Astrocyte of the spinal cord (primary cell): ENCODE measurements around the gene PODXL2.

Experiments
- DNase-seq: peaks from one replicate; pipeline ENCODE4 v3.0.0; 2011; ENCODE audit warnings: low read depth, low spot score
- H3K4me3 ChIP-seq: 2 replicates; pipeline ENCODE4 v1.5.1; 2011; ENCODE audit warnings: low read depth, mild to moderate bottlenecking, low read length, moderate library complexity
- in situ Hi-C: cut with HindIII; loops from 2 replicates; pipeline ENCODE4 v1.10.0; 2017; ENCODE audit warnings: low sequenced_read_pairs
- TF ChIP-seq, protein P1 (sequence below): IDR thresholded peaks from 2 replicates; pipeline ENCODE4 v1.5.1; 2012; ENCODE audit warnings: low read depth, mild to moderate bottlenecking, low read length, inconsistent platforms

The PODXL2 gene

DNA sequence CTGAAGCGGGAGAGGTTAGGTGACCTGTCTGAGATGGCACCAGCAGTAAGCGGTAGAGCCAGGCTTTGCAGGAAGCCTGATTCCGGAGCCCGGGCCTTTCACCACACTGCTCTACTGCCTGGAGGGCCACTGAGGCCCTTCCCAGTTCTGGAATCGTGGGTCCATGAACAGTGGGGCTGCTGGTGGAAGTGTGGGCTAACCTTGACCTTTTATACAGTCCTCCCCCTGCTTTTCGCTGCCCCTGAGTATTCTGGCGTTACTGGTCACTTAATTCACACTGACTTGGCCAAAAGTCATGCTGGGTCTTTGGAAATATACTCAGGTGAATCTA lies 41.2 kb downstream of the PODXL2 start:
- DNase-seq, result no peak
- in situ Hi-C loops, result no loop called here
- H3K4me3 ChIP-seq, result no peak overlapping the region
- TF ChIP-seq, protein P1, sequence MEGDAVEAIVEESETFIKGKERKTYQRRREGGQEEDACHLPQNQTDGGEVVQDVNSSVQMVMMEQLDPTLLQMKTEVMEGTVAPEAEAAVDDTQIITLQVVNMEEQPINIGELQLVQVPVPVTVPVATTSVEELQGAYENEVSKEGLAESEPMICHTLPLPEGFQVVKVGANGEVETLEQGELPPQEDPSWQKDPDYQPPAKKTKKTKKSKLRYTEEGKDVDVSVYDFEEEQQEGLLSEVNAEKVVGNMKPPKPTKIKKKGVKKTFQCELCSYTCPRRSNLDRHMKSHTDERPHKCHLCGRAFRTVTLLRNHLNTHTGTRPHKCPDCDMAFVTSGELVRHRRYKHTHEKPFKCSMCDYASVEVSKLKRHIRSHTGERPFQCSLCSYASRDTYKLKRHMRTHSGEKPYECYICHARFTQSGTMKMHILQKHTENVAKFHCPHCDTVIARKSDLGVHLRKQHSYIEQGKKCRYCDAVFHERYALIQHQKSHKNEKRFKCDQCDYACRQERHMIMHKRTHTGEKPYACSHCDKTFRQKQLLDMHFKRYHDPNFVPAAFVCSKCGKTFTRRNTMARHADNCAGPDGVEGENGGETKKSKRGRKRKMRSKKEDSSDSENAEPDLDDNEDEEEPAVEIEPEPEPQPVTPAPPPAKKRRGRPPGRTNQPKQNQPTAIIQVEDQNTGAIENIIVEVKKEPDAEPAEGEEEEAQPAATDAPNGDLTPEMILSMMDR, result no peak

DNA sequence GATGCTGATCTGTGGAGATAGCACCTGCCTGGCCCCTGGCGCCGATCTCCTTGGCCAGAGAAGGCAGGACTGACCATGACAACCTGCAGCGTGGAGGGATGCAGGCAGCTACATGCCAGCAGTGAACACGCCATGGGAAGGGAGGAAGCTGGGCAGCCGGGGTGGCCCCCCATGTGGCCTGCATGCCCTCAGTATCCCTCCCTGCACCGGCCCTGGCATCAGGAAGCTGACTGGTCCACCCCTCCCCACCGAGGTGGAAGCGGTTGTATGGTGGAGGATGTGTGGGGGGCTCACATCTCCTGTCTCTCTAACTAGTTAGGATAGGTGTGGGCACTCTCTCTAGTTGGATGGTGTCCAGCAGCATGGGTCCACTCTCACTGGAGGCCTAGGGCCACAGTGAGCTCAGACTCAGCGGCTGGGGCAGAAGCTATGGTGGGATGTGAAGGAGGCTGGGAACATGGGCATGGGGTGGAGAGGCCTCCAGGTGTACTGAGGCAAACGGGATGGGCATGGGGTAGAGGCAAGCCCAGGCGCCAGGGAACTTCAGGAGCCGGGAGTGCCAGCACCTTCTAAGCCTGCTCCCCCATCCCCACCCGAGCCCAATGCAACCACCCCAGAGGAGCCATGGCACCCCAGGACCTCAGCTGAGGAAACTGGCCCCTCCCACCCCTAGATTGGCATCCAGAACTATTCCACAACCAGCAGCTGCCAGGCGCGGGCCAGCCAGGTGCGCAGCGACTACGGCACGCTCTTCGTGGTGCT lies 42.0 kb downstream of the PODXL2 start:
- DNase-seq, result no peak
- H3K4me3 ChIP-seq, result no peak overlapping the region
- in situ Hi-C loops, result no loop called here
- TF ChIP-seq, protein P1, result no peak

DNA sequence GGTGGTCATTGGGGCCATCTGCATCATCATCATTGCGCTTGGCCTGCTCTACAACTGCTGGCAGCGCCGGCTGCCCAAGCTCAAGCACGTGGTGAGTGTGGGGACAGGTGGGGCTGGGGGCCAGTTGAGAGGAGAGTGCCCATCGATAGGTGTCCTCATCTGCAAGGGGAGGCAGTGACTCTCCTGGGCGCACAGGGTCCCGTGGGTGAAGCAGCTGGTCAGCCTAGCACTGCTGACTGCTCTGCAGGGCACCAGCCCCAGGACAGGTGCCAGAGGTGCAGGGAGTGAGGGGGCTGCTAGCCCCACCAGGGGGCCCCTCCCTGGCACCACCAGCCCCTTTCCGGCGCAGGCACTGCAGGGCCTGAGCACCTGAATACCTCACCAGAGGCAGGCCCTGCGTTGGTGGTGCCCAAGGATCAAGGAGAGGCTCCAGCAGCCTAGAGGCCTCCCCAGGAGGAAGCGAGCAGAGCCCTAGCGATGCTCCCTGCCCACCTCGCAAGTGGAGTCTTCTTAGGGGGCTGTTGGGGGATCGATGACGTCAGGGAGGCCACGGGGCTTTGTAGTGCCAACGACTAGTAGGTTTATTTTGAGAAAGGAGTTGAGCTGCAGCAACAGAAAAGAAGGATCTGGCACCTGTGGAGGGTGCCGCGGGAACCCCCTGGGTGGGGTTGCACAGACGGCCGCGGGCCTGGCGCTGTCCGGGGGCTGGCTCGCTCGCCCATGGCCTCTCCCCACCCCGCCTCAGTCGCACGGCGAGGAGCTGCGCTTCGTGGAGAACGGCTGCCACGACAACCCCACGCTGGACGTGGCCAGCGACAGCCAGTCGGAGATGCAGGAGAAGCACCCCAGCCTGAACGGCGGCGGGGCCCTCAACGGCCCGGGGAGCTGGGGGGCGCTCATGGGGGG lies 42.8 kb downstream of the PODXL2 start:
- TF ChIP-seq, protein P1, result no peak
- no peak for DNase-seq
- peak overlapping the region; percentile 51 for H3K4me3 ChIP-seq
- in situ Hi-C loops, result no loop called here

DNA sequence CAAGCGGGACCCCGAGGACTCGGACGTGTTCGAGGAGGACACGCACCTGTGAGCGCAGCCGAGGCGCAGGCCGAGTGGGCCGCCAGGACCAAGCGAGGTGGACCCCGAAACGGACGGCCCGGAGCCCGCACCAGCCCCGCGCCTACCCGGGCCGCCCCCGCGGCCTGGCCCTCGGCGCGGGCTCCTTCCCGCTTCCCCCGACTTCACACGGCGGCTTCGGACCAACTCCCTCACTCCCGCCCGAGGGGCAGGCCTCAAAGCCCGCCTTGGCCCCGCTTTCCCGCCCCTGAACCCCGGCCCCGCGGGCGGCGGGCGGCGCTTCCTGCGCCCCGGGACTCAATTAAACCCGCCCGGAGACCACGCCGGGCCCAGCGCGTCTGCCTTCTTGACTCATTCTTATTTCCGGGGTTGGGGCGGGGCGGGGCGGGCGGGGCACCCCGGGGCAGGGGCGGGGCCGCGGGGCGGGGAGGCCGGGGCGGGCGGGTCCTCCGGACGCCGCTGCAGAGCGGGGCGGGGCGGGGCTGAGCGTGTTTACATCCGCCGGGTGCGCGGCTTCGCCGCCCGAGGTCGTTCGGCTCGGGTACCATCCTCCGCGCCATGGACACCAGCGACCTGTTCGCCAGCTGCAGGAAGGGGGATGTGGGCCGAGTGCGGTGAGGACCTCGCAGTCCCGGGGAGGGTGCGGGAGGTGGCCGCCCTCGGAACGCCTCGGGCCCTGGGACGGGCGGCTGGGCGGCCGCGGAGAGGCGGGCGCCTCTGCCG lies 43.6 kb downstream of the PODXL2 start, which contains the start of gene ABTB1:
TSS of gene ABTB1 (plus strand) at position 524 of the 762 bp plus-strand sequence. CDS start at position 598, 74 bp downstream.
- peak within 1 kb of the TSS; percentile 59 for H3K4me3 ChIP-seq
- TF ChIP-seq, protein P1, result no peak
- in situ Hi-C loops, result no loop called here
- DNase-seq, result peak; percentile 73

DNA sequence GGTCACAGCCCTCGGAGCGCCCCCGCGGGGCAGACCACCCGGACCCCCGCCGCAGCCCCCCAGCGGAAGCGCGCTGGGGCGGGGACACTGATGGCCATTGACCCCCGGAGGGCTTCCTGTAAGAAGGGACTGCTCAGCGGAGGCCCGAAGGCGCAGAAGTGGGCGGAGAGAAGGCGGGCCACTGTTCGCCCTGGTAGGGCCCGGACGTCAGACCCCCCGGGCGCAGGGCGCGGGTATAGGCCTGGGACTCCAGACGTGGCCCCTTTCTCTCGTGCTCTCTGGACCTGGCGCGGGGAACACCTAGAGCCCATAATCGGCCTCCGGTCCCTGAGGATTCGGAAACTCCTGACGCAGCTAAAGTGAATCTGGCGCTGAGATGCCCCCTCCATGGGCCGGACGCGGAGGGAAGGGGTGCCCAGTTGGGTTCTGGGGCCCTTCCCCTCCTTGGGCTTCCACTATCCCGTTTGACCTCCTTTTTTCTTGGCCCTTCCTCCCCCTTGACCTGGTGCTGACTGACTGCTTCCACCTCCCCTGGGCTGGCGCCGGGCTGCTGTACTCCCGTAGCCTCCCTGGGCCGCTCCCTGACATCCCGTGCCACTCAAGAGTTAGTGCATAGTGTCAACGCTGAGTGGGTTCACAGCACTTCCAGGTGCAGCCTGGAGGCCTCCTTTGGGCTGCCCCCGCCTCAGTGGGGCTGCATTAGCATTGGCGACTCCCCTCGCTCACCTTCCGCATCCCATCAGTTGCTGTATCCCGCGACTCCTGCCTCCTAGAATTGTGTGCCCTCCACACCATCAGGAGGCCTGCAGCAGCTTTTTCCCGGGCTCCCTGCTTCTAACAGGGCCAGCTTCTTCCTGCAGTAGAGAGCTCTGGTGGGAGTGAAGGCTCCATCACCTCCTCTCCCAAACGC lies 44.5 kb downstream of the PODXL2 start:
- H3K4me3 ChIP-seq, result peak overlapping the region; percentile 59
- peak; percentile 52 for DNase-seq
- TF ChIP-seq, protein P1, result no peak
- in situ Hi-C loops, result no loop called here
